ENCODE measurements around the gene MUC21.

DNA sequence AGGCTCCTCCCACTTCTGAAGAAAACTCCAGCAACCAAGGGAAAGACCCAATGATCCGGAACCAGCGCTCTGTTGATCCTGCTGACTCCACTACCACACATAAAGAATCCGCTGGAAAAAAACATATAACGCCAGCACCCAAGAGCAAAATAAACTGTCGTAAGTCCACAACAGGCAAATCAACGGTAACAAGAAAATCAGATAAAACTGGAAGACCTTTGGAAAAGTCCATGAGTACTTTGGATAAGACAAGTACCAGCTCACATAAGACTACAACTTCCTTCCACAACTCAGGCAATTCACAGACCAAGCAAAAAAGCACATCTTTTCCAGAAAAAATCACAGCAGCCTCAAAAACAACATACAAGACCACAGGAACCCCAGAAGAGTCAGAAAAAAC is 34.7 kb upstream of the MUC21 start:
- TF ChIP-seq POLR2A (IDR thresholded peaks at IDR 0.05; ENCODE audit: low read length) (no peak), GATA1 (IDR thresholded peaks at IDR 0.05; ENCODE audit: low read depth, low read length) (no peak)

Data from erythroblast (primary cell).